Esophagus muscularis mucosa (tissue), 3 donors: Measurements from ENCODE around the gene GPT2.

ENCODE experiments used
- POLR2AphosphoS5 ChIP-seq, 2 donors: sonication (generic); formaldehyde crosslinking; IDR thresholded peaks; one replicate each; pipeline ENCODE4 v1.6.1; 2017; ENCODE audit warnings: antibody characterized with exemption in 2 of 2
- TF ChIP-seq, protein P1 (sequence below), 3 experiments: fragments of 200-600 bp in 2 of 3; fragments of 450-650 bp in 1 of 3; sonication (generic) in 2 of 3; IDR thresholded peaks; one replicate each; pipeline ENCODE4 v1.5.1; 2017 to 2019; ENCODE audit warnings: antibody characterized with exemption in 3 of 3, mild to moderate bottlenecking in 2 of 3, moderate library complexity in 1 of 3

DNA sequence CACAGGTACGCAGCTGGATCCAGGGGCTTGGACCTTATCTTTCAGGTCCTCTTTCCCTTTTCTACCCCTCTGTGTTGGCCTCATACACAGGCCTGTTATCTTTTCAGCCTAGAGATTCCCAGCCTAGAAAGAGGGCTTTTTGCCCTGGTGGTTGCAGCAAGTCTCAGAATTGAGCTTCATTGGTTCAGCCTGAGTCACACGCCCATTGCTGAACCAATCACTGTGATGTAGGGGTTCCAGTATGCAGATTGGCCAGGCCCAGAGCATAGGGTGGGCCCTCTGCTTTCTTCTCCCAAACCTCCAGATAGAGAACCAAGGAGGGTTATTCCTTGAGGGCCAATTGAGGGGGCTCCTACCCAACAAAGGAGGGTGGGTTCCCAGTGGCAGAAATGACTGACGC, 32.8 kb downstream of the GPT2 start:
- TF ChIP-seq, protein P1, sequence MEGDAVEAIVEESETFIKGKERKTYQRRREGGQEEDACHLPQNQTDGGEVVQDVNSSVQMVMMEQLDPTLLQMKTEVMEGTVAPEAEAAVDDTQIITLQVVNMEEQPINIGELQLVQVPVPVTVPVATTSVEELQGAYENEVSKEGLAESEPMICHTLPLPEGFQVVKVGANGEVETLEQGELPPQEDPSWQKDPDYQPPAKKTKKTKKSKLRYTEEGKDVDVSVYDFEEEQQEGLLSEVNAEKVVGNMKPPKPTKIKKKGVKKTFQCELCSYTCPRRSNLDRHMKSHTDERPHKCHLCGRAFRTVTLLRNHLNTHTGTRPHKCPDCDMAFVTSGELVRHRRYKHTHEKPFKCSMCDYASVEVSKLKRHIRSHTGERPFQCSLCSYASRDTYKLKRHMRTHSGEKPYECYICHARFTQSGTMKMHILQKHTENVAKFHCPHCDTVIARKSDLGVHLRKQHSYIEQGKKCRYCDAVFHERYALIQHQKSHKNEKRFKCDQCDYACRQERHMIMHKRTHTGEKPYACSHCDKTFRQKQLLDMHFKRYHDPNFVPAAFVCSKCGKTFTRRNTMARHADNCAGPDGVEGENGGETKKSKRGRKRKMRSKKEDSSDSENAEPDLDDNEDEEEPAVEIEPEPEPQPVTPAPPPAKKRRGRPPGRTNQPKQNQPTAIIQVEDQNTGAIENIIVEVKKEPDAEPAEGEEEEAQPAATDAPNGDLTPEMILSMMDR (IDR thresholded peaks at IDR 0.05) = no peak
- no peak for TF ChIP-seq POLR2AphosphoS5 (IDR thresholded peaks at IDR 0.05)
